NCI-H1694 (cell line): ENCODE data around the gene EDEM3.
"Not testable (repeated sequence)": the region's sequence is repeated elsewhere in the genome, so short reads cannot be mapped to it uniquely, and the experiment has no call there.

Experiments used
- DNase-seq: peaks from one replicate; lab custom pipeline; 2025; lab: John Stamatoyannopoulos, UW

EDEM3 gene, protein sequence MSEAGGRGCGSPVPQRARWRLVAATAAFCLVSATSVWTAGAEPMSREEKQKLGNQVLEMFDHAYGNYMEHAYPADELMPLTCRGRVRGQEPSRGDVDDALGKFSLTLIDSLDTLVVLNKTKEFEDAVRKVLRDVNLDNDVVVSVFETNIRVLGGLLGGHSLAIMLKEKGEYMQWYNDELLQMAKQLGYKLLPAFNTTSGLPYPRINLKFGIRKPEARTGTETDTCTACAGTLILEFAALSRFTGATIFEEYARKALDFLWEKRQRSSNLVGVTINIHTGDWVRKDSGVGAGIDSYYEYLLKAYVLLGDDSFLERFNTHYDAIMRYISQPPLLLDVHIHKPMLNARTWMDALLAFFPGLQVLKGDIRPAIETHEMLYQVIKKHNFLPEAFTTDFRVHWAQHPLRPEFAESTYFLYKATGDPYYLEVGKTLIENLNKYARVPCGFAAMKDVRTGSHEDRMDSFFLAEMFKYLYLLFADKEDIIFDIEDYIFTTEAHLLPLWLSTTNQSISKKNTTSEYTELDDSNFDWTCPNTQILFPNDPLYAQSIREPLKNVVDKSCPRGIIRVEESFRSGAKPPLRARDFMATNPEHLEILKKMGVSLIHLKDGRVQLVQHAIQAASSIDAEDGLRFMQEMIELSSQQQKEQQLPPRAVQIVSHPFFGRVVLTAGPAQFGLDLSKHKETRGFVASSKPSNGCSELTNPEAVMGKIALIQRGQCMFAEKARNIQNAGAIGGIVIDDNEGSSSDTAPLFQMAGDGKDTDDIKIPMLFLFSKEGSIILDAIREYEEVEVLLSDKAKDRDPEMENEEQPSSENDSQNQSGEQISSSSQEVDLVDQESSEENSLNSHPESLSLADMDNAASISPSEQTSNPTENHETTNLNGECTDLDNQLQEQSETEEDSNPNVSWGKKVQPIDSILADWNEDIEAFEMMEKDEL

GRCh38 chr1:184754476-184755225, at the start of gene EDEM3:
EDEM3 (minus strand) TSS chr1:184754858; CDS start chr1:184754646, 212 bp downstream.
- peak; percentile 99 for DNase-seq

DNA sequence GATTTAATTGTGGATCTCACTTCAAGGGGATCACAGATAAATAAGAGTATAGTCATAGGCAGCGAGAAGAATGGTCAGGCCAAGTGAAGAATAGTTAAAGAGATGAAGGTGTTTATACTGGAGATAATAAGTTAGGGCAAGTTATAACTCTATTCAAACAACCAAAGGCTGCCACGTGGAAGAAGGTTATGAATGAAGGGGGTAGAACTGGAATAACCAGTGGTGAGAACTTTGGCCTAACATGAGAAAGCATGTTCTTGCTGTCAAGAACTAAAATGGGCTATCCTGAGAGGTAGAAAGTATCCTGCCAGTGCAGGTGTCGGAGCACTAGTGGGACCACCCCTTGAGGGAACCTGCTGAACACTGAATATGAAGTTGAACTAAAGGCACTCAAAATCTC, 49.6 kb upstream of the EDEM3 start:
- no peak for DNase-seq

- no peak for DNase-seq
Measured at GRCh38 chr1:184803180-184803492, 48.5 kb upstream of the EDEM3 start.

DNA sequence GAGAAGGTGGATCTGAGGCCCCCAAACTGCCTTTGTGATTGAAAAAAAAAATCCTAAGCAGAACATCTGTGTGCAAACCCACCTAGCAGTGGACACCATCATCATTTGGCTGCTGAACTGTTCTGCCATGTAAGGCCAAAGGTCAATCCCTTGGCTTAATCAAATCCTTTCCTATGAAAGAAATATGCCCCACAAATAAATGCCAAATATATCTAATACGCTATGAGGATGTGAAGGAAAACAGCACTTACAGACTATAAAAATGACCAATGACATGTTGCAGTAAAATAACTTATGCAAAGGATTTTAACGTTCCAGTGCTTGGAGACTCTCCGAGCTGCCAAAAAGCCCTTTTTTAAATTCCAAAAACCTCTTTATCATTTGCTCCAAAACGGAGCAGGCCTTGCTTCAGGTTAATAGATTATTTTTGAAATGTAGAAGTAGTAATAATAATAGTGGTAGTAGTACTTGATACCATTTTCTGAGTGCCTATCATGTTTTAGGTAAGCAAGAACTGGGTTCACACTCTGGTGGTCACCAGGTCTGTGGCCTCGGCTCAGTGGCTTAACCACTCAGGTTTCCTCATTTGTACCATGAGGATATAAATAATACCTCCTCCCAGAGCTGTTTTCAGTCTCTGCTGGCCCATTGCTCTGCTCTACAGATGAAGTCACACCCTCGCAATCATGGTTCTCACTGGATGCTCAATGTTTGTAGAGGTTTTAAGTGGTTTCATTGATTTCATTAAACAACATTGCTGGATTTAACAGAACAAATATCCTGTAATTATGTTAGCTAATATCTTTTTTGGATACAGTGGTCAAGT, 47.9 kb upstream of the EDEM3 start:
- no peak for DNase-seq

DNA sequence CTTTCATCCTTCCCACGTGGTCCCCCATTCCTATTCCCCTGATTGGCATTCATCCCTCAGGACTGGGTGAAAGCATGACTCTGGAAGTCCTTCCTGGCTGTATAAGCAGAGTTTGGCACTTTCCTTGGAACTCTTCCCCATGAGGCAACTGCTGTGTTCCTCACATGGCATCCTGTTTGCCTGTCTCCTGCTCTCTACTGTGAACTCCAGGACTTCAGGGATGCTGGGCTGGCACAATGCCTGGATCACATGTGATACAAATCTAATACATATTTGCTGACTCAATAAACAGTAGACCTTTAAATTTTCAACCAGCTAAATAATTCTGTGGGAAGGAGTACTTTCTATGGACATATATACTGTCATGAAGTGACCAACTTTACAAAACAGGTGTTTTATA, 46.8 kb upstream of the EDEM3 start:
- peak; percentile 14 for DNase-seq

- DNase-seq, result no peak
Measured at GRCh38 chr1:184800876-184801275, 46.2 kb upstream of the EDEM3 start.

DNA sequence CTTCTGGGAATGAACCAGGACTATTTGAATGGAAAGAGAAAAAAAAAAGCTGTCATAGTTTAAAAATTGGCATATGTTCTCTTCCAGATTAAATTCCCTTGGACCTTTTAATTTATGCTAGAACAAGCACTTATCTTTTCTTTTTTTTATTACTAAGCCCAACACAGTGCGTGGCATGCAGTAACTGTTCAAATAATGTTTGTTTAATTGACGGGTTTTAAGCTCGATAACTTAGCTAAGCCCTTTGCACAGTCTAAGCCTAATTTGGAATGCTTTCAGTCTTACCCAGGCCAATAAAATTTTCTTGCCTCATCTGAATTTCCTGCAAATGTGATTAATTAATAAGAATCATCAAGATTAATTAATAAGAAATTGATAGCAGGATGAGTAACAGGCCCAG, 39.3 kb upstream of the EDEM3 start:
- DNase-seq, result no peak

GRCh38 chr1:184792450-184792969, 37.9 kb upstream of the EDEM3 start:
- DNase-seq, result no peak

DNA sequence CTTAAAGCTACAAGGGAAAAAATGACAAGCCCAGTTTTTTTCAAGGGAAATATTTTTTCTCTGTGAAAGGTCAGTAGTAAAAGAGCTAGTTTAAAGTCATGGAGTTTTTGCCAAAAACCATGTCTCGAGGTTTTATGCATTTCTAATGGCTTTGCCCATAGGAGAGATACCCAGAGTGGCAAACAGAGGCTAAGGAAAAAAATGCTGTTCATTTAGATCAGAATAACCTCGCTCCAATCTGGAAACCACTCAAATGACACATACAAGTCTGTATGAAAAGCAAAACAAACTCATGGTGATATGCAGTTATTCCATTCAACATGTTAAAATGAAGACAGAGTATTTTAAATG, 36.9 kb upstream of the EDEM3 start:
- DNase-seq, result no peak

DNA sequence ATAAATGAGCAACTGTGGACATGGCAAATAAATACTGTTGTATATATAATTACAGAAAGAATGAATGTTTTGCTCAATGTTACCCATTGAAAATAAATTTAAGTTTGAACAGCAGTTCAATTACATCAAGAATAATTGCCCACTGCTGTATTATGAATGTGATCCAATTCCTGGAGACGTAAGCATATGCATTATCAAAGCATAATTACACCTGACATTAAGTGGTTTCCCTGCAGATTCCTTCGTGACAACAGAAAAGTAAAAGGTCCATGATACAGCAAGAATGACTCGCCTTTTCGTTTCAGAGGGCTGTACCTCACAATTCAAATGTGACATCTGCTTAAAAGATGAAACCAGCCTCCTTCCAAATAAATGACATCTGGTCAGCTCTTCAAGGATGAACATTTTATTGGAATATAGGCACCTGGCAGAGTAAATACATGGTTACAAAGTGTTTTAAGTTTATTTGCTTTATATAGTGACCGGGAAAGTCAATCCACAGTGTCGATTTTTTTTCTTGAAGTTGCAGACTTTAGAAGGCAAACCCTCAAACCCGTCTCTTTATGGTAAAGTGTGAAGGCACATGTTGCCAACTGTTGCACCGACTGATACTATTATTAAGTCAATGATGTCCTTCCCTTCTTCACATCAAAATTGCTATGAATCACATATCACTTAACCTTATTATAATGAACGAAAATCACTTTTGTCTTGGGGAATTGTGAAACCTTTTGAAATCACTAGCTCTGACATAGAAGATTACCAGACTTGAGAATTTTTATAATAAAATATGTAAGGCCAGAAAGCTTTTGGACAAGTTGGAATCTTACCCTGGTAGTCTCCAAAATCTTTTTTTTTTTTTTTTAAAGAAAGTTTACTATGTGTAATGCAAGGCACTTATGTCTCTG, 36.2 kb upstream of the EDEM3 start:
- no peak for DNase-seq

- no peak for DNase-seq
Measured at GRCh38 chr1:184789884-184790283, 35.2 kb upstream of the EDEM3 start.

GRCh38 chr1:184788970-184789369, 34.3 kb upstream of the EDEM3 start:
- DNase-seq, result no peak

DNA sequence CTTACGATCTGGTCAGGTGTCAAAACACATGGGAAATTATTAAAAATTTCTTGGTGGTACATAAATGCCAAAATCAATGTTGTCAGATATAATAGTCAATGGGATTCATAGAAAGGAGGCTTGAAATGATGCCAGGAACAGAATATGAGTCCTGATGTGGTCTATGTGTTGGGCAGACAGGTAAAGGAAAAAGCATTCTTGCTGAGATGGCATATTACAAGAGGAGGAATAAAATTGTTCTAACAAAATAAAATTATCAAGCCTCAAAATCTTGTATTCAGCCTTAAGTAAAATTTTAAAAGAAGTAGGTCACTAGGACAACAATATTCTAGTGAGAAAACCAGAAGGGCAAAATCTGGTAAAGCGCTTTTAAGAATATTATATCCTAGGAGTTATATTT, 30.9 kb upstream of the EDEM3 start:
- DNase-seq, result no peak

- not testable (repeated sequence) for DNase-seq
Measured at GRCh38 chr1:184783723-184784122, 29.1 kb upstream of the EDEM3 start.

- no peak for DNase-seq
Measured at GRCh38 chr1:184781941-184782340, 27.3 kb upstream of the EDEM3 start.

GRCh38 chr1:184775885-184776284, 21.2 kb upstream of the EDEM3 start:
- no peak for DNase-seq

GRCh38 chr1:184775329-184775728, 20.7 kb upstream of the EDEM3 start:
- no peak for DNase-seq

DNA sequence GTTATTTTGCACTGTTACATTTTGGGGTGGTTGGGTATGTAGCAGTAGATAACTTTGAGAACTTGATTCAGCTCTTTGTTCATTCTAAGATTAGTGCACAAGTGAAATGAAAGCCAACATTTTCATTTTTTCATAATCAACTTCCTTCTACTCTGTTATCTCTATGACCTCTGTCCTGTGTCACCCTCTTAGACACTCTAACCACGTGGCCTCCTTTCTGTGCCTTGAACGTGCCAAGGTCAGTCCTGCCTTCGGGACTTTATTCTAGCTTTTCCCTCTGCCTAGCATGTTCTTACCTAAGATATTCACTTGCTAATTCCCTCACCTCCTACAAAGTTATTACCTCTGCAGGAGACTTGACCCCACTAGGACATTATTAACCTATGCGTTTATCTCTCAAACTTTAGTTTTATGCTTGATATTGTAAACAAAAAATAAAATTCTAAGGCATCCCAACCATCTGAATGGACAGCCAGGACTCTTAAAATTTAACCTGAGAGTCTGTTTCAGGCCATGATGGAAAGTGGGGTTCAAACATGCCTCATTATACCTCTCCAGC, 19.2 kb upstream of the EDEM3 start:
- DNase-seq, result no peak

- no peak for DNase-seq
Measured at GRCh38 chr1:184771190-184771691, 16.6 kb upstream of the EDEM3 start.
